AG10803 (cell line): ENCODE measurements around the gene TCF20.

Experiments
- DNase-seq: peaks from one replicate; pipeline ENCODE4 v3.0.0; 2010; ENCODE audit warnings: low read depth
- H3K4me3 ChIP-seq: 2 replicates; pipeline ENCODE4 v1.5.1; 2011; ENCODE audit warnings: mild to moderate bottlenecking, low read length, control low read depth
- TF ChIP-seq, protein P1 (sequence below): conservative IDR thresholded peaks from 2 replicates; pipeline ENCODE4 v1.5.1; 2011; ENCODE audit warnings: mild to moderate bottlenecking, low read length, control low read depth, inconsistent platforms

The TCF20 gene

DNA sequence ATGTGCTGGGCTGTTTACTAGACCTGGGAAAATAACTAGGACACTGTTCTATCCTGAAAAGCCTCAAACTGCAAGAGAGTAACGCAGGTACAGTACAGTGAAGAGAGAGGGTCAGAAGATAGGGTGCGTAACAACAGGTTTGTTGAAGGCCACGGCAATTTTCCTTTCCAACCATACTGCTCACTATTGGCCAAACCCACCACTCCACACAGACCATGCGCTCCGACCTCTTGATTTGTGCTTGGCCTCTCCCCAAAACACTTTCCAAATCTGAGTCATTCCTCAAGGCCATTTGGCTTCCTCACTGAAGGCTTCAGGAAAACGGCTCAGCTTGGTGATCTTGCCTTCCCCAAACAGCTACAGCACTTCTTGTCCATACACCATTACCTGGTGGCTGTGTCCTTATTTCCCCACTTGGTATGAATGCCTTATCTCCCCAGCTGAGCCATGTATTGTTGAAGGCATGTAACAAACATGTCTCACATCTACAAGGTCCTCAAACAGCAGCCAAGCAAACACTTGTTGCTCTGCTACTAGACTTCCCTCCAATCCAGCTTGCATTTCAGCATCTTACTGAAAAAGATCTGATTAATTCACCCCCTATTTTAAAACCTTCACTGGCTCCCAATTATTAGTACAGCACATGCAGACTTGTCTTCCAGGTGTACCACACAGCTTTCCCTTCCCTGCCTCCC is 40.9 kb downstream of the TCF20 start:
- peak; percentile 40 for DNase-seq
- no peak overlapping the region for H3K4me3 ChIP-seq
- TF ChIP-seq, protein P1, sequence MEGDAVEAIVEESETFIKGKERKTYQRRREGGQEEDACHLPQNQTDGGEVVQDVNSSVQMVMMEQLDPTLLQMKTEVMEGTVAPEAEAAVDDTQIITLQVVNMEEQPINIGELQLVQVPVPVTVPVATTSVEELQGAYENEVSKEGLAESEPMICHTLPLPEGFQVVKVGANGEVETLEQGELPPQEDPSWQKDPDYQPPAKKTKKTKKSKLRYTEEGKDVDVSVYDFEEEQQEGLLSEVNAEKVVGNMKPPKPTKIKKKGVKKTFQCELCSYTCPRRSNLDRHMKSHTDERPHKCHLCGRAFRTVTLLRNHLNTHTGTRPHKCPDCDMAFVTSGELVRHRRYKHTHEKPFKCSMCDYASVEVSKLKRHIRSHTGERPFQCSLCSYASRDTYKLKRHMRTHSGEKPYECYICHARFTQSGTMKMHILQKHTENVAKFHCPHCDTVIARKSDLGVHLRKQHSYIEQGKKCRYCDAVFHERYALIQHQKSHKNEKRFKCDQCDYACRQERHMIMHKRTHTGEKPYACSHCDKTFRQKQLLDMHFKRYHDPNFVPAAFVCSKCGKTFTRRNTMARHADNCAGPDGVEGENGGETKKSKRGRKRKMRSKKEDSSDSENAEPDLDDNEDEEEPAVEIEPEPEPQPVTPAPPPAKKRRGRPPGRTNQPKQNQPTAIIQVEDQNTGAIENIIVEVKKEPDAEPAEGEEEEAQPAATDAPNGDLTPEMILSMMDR = no peak

DNA sequence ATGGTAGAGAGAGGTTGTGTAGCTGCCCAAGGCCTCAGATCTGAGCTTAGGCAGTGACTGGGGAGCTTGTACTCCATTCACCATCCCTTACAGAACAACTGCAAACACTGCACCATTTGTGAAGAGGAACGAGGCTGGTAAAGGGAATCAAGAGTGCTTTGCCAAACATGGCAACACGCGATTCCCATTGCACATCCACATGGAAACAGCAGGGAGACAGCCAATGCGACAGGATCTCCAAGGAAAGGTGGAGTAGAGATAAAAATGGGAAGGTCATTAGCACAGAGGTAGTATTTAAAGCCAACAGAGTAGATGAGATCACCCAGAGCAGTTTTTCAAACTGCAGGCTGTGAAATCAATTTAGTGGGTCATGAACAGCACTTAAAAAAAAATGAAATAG is 42.0 kb downstream of the TCF20 start:
- TF ChIP-seq, protein P1 = no peak
- DNase-seq = no peak
- no peak overlapping the region for H3K4me3 ChIP-seq

DNA sequence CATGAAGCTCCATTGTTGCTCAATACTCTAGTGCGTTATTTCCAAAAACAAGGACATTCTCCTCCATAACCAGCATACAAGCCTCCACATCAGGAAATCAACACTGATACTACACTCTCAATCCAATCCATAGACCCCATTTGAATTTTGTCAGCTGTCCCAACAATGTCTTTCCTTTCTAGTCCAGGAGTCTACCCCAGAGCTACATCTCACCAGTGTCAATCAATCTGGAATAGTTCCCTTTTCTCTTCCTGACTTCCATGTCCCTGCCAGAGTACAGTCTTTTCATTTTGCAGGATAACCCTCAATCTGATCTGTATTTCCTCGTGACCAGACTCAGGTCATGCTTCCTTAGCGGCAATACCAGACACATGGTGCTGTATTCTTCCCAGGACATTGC is 43.0 kb downstream of the TCF20 start:
- TF ChIP-seq, protein P1 = no peak
- DNase-seq = no peak
- no peak overlapping the region for H3K4me3 ChIP-seq

DNA sequence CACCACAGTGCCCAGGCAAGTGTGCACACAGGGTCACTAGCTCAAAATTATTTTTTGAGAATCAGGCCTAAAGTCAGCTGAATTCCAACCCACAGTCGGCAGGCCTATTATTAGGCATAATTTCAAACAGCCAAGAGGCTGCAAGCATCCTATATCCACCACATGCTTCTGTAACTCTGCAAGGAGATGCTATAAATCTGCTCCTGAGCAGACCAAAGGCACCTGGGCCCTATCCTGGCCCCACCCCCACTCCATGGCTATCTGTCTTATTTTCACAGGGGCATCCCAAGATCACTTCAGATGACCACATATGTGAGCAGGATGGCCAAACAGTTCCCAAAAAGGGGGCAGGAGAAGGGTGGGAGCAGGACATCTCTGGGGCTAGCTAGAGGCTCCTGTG is 44.6 kb downstream of the TCF20 start:
- H3K4me3 ChIP-seq = no peak overlapping the region
- no peak for DNase-seq
- TF ChIP-seq, protein P1 = no peak

DNA sequence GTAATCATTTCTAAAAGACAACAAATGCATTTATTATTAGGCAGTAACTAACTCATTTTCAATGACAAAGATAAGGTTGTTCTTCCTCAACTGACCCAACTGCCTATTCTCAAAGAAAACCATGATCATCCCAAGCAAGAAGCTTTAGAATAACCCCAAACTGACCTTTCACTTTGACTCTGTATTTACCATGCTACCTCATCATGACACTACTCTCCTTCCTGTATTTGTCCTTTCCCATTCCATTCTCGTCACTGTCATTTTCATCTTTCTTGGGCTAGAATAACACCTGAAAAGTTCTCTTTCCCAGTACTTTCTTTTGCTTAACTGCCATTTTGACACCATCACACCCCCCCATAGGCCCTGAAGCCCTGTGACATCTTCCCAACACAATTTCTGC is 48.3 kb downstream of the TCF20 start:
- H3K4me3 ChIP-seq = no peak overlapping the region
- DNase-seq = no peak
- TF ChIP-seq, protein P1 = no peak
